CD4-positive, alpha-beta T cell treated with Interleukin-1 beta for 1 hour (primary cell): ENCODE results near the gene PNKP.

ENCODE experiments used
- DNase-seq, 2 donors: peaks; one replicate each; pipeline ENCODE4 v3.0.0-alpha.2; 2020 to 2022

The PNKP gene

GRCh38 chr19:49889687-49890348 is 22.4 kb upstream of the PNKP start:
- DNase-seq = peak; percentile 83

- DNase-seq = no peak
These were observed 21.8 kb upstream of the PNKP start for GRCh38 chr19:49889038-49889686.

- DNase-seq = no peak
These were observed 21.1 kb upstream of the PNKP start for GRCh38 chr19:49888510-49888824.

- no peak for DNase-seq
These were observed 20.5 kb upstream of the PNKP start for GRCh38 chr19:49887665-49888509.

GRCh38 chr19:49887037-49887664 is 19.8 kb upstream of the PNKP start:
- DNase-seq = no peak

GRCh38 chr19:49884760-49885159 is 17.4 kb upstream of the PNKP start:
- DNase-seq = no peak

GRCh38 chr19:49884109-49884508 is 16.7 kb upstream of the PNKP start:
- no peak for DNase-seq

- no peak for DNase-seq
These were observed 15.7 kb upstream of the PNKP start for GRCh38 chr19:49883094-49883493.

- no peak for DNase-seq
These were observed 15.3 kb upstream of the PNKP start for GRCh38 chr19:49882643-49883042.

GRCh38 chr19:49881672-49882394 is 14.5 kb upstream of the PNKP start:
- no peak for DNase-seq

- DNase-seq = no peak
These were observed 13.8 kb upstream of the PNKP start for GRCh38 chr19:49881186-49881585.

GRCh38 chr19:49880162-49880869 is 12.9 kb upstream of the PNKP start:
- DNase-seq = no peak

GRCh38 chr19:49879243-49879963 is 12.0 kb upstream of the PNKP start:
- peak in 1 of 2 donors; percentile 28 for DNase-seq

- no peak for DNase-seq
These were observed 11.3 kb upstream of the PNKP start for GRCh38 chr19:49878744-49879070.

GRCh38 chr19:49877879-49878743 is 10.7 kb upstream of the PNKP start:
- DNase-seq = peak; percentile 99

GRCh38 chr19:49877020-49877878 is 9.9 kb upstream of the PNKP start, which contains the start of the genes AKT1S1 and TBC1D17:
AKT1S1 (minus strand) TSS chr19:49877355; CDS start chr19:49873295, 4,060 bp downstream.
TBC1D17 (plus strand) TSS chr19:49877702; CDS start chr19:49877724, 22 bp downstream.
- DNase-seq = peak; percentile 100

- DNase-seq = peak; percentile 99
These were observed 9.1 kb upstream of the PNKP start for GRCh38 chr19:49876422-49877019.

- peak; percentile 59 to 67 for DNase-seq
These were observed 8.6 kb upstream of the PNKP start for GRCh38 chr19:49875857-49876421.
